Islet precursor cell (in vitro differentiated cells): ENCODE measurements around the gene IMPA2.

Experiments
- DNase-seq: peaks from one replicate; pipeline ENCODE4 v3.0.0-alpha.2; 2018

Gene IMPA2

GRCh38 chr18:12009581-12010140 is 28.4 kb downstream of the IMPA2 start:
- no peak for DNase-seq

GRCh38 chr18:12010187-12010802 is 29.0 kb downstream of the IMPA2 start:
- no peak for DNase-seq

GRCh38 chr18:12011199-12011956 is 30.1 kb downstream of the IMPA2 start:
- no peak for DNase-seq

GRCh38 chr18:12011957-12012549 is 30.7 kb downstream of the IMPA2 start:
- DNase-seq = no peak

- no peak for DNase-seq
Measured at GRCh38 chr18:12012697-12013096, 31.4 kb downstream of the IMPA2 start.

- DNase-seq = no peak
Measured at GRCh38 chr18:12013186-12013916, 32.0 kb downstream of the IMPA2 start.

- no peak for DNase-seq
Measured at GRCh38 chr18:12014086-12014485, 32.8 kb downstream of the IMPA2 start.

GRCh38 chr18:12014521-12015415 is 33.5 kb downstream of the IMPA2 start:
- no peak for DNase-seq

GRCh38 chr18:12015416-12016062 is 34.2 kb downstream of the IMPA2 start:
- DNase-seq = no peak

- DNase-seq = no peak
Measured at GRCh38 chr18:12017081-12017480, 35.8 kb downstream of the IMPA2 start.

- DNase-seq = no peak
Measured at GRCh38 chr18:12018861-12019260, 37.6 kb downstream of the IMPA2 start.

GRCh38 chr18:12021077-12021476 is 39.8 kb downstream of the IMPA2 start:
- no peak for DNase-seq

GRCh38 chr18:12021596-12021995 is 40.3 kb downstream of the IMPA2 start:
- no peak for DNase-seq

GRCh38 chr18:12023375-12023774 is 42.1 kb downstream of the IMPA2 start:
- DNase-seq = no peak

- no peak for DNase-seq
Measured at GRCh38 chr18:12026562-12026961, 45.3 kb downstream of the IMPA2 start.

- DNase-seq = no peak
Measured at GRCh38 chr18:12027046-12027445, 45.7 kb downstream of the IMPA2 start.

- DNase-seq = no peak
Measured at GRCh38 chr18:12027480-12027879, 46.2 kb downstream of the IMPA2 start.

GRCh38 chr18:12028040-12028628 is 46.8 kb downstream of the IMPA2 start:
- no peak for DNase-seq

- no peak for DNase-seq
Measured at GRCh38 chr18:12028674-12029073, 47.4 kb downstream of the IMPA2 start.

GRCh38 chr18:12029786-12030584 is 48.7 kb downstream of the IMPA2 start:
- no peak for DNase-seq
